Measurements from ENCODE around the gene TBC1D10B. TPM values are rescaled to one million over a fixed set of nuclear protein-coding genes. Genes with fewer than 3 reads are reported as not detected.

TBC1D10B gene
- total RNA-seq, 1 experiment from 2014 or later: 31.2 TPM

GRCh38 chr16:30357085-30357714 lies 13.1 kb downstream of the TBC1D10B start:
- DNase-seq: no peak
- Histone ChIP-seq H3K4me3 (ENCODE audit: low read length) (peak overlapping the region; percentile 98; the same call in 1 of the 2 replicates), H3K9me3 (ENCODE audit: low read length) (no peaks in the 10 kb centered on the region), H2AFZ (ENCODE audit: low read length) (no peak overlapping the region), H3K79me2 (ENCODE audit: low read length) (peaks cover 38% of the 10 kb centered on the region), H4K20me1 (ENCODE audit: insufficient read depth, low read depth, low read length) (no peaks in the 10 kb centered on the region), H3K27me3 (ENCODE audit: low read length) (no peaks in the 10 kb centered on the region), H3K9me2 (replicated peaks; ENCODE audit: insufficient read depth, low read length) (no peaks in the 10 kb centered on the region), H3K4me2 (ENCODE audit: low read depth, low read length, poor library complexity, severe bottlenecking) (peak overlapping the region; percentile 93), H3K36me3 (ENCODE audit: insufficient read depth, low read length) (peaks cover 6% of the 10 kb centered on the region; the same call in 1 of the 2 replicates), H3K4me1 (ENCODE audit: low read length) (peaks cover 47% of the 10 kb centered on the region), H3K9ac (ENCODE audit: low read length) (peak overlapping the region; percentile 77), H3K27ac (ENCODE audit: low read length) (peak overlapping the region; percentile 59)

DNA sequence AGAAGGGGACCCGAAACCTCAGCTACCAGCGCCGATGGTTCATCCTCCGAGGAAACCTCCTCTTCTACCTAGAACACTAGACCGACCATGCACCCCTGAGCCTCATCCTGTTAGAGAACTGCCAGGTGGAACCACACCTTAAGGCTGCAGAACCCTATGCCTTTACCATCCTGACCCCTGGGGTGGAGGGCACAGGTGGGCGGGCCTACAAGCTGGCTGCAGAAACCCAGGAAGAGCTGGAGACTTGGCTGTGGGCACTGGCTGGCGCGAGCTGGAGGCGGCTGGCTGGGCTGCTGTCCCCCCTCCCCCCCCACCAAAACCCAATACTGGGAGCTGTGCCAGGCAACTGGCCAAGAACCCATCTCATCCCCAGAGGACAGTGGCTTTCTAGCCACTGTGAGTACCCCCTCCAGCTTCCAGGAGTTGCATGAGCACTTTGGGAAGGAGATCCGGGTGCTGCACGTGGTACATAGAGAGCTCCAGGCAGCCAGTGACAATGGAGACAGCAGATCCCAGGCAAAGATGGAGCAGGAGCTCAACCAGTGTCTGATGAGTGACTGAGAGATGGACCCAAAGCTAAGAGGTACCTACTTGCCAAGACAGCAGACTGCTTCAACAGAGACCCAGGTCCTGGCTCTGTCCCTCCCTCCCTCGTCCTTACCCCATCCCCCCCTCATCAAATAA lies 13.8 kb downstream of the TBC1D10B start:
- H3K9me3 ChIP-seq (ENCODE audit: low read length): no peaks in the 10 kb centered on the region
- DNase-seq: no peak
- H3K9me2 ChIP-seq (replicated peaks; ENCODE audit: insufficient read depth, low read length): no peaks in the 10 kb centered on the region
- H3K4me1 ChIP-seq (ENCODE audit: low read length): peaks cover 54% of the 10 kb centered on the region
- peaks cover 42% of the 10 kb centered on the region for H3K79me2 ChIP-seq (ENCODE audit: low read length)
- H2AFZ ChIP-seq (ENCODE audit: low read length): no peak overlapping the region
- H3K27ac ChIP-seq (ENCODE audit: low read length): peak overlapping the region; percentile 59
- no peaks in the 10 kb centered on the region for H4K20me1 ChIP-seq (ENCODE audit: insufficient read depth, low read depth, low read length)
- no peaks in the 10 kb centered on the region for H3K27me3 ChIP-seq (ENCODE audit: low read length)
- H3K4me3 ChIP-seq (ENCODE audit: low read length): peak overlapping the region; percentile 98; the same call in 1 of the 2 replicates
- peak overlapping the region; percentile 93 for H3K4me2 ChIP-seq (ENCODE audit: low read depth, low read length, poor library complexity, severe bottlenecking)
- peaks cover 5% of the 10 kb centered on the region; the same call in 1 of the 2 replicates for H3K36me3 ChIP-seq (ENCODE audit: insufficient read depth, low read length)
- peak overlapping the region; percentile 77 for H3K9ac ChIP-seq (ENCODE audit: low read length)

DNA sequence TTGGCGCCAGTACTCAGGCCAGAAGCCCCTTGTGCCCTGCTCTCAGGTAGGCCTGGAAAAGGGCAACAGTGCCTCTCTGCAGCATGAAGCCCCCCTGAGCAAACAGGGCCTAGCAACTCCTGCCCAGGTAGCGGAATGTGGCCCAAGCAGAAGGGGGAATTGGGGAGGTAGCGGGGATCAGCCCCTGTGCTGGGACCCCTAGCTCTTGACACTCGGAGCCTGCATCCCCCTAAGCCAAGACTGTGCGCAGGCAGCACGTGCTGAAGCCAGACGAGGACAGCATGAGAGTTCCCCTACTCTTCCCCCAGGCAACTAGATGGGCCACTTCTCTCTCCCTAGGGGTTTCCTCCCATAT lies 14.4 kb downstream of the TBC1D10B start:
- no peaks in the 10 kb centered on the region for H4K20me1 ChIP-seq (ENCODE audit: insufficient read depth, low read depth, low read length)
- H3K9me3 ChIP-seq (ENCODE audit: low read length): no peaks in the 10 kb centered on the region
- peak overlapping the region; percentile 59 for H3K27ac ChIP-seq (ENCODE audit: low read length)
- peaks cover 5% of the 10 kb centered on the region; the same call in 1 of the 2 replicates for H3K36me3 ChIP-seq (ENCODE audit: insufficient read depth, low read length)
- H3K4me2 ChIP-seq (ENCODE audit: low read depth, low read length, poor library complexity, severe bottlenecking): peak overlapping the region; percentile 93
- peaks cover 60% of the 10 kb centered on the region for H3K4me1 ChIP-seq (ENCODE audit: low read length)
- no peak overlapping the region for H2AFZ ChIP-seq (ENCODE audit: low read length)
- no peaks in the 10 kb centered on the region for H3K27me3 ChIP-seq (ENCODE audit: low read length)
- H3K4me3 ChIP-seq (ENCODE audit: low read length): peak overlapping the region; percentile 98
- peak overlapping the region; percentile 77 for H3K9ac ChIP-seq (ENCODE audit: low read length)
- no peaks in the 10 kb centered on the region for H3K9me2 ChIP-seq (replicated peaks; ENCODE audit: insufficient read depth, low read length)
- H3K79me2 ChIP-seq (ENCODE audit: low read length): peaks cover 39% of the 10 kb centered on the region
- no peak for DNase-seq

- Histone ChIP-seq H3K27me3 (ENCODE audit: low read length) (no peaks in the 10 kb centered on the region), H2AFZ (ENCODE audit: low read length) (peak within 1 kb of the TSS; percentile 41; the same call in 1 of the 2 replicates)
Measured at GRCh38 chr16:30355144-30355953, 14.9 kb downstream of the TBC1D10B start, which contains the start of gene CD2BP2. CD2BP2 (minus strand) TSS chr16:30355308; CDS start chr16:30354681, 627 bp downstream.

DNA sequence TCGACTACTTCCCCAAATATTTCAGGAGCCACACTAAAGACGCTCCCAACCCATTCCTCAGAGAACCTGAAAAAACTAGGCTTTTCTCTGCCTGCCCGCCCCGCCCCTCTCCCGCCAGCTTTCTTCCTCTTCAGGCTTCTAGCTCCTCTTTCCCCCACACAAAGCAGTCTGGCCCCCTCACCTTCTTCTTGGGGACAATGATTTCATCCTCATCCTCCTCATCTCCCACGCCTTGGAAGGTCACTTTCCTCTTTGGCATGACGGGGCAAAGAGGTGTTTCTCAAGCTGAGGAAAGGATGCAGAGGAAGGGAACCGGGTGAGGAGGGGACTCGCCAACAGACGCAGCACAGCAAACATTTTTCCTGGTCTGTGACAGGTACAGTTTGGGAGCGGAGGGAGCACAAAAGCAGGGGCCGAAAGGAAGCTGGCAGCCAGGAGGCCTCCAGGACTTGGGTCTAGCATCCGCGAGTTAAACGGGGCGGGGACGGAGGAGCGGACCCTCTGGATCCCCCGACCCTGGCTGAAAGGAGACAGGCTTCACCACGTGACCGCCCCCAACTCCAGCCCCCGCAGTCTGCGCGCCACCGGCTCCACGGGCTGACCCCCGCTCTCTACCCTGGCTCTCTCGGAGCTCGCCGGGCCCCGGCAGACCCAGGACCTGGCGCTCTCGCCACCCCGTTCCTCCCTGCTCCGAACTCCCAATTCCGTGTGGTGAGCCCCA lies 15.7 kb downstream of the TBC1D10B start:
- H3K79me2 ChIP-seq (ENCODE audit: low read length): peaks cover 31% of the 10 kb centered on the region

More at GRCh38 chr16:30355144-30355953, 14.9 kb downstream of the TBC1D10B start, which contains the start of gene CD2BP2:
- peaks cover 5% of the 10 kb centered on the region; the same call in 1 of the 2 replicates for H3K36me3 ChIP-seq (ENCODE audit: insufficient read depth, low read length)
- no peaks in the 10 kb centered on the region for H3K9me3 ChIP-seq (ENCODE audit: low read length)
- H4K20me1 ChIP-seq (ENCODE audit: insufficient read depth, low read depth, low read length): no peaks in the 10 kb centered on the region
- H3K4me1 ChIP-seq (ENCODE audit: low read length): peaks cover 65% of the 10 kb centered on the region
- peaks cover 35% of the 10 kb centered on the region for H3K79me2 ChIP-seq (ENCODE audit: low read length)
- peak within 1 kb of the TSS; percentile 98 for H3K4me3 ChIP-seq (ENCODE audit: low read length)
- peak within 1 kb of the TSS; percentile 93 for H3K4me2 ChIP-seq (ENCODE audit: low read depth, low read length, poor library complexity, severe bottlenecking)
- peak; percentile 98 for DNase-seq
- H3K9me2 ChIP-seq (replicated peaks; ENCODE audit: insufficient read depth, low read length): no peaks in the 10 kb centered on the region
- H3K9ac ChIP-seq (ENCODE audit: low read length): peak within 1 kb of the TSS; percentile 96
- H3K27ac ChIP-seq (ENCODE audit: low read length): peak within 1 kb of the TSS; percentile 83

DNA sequence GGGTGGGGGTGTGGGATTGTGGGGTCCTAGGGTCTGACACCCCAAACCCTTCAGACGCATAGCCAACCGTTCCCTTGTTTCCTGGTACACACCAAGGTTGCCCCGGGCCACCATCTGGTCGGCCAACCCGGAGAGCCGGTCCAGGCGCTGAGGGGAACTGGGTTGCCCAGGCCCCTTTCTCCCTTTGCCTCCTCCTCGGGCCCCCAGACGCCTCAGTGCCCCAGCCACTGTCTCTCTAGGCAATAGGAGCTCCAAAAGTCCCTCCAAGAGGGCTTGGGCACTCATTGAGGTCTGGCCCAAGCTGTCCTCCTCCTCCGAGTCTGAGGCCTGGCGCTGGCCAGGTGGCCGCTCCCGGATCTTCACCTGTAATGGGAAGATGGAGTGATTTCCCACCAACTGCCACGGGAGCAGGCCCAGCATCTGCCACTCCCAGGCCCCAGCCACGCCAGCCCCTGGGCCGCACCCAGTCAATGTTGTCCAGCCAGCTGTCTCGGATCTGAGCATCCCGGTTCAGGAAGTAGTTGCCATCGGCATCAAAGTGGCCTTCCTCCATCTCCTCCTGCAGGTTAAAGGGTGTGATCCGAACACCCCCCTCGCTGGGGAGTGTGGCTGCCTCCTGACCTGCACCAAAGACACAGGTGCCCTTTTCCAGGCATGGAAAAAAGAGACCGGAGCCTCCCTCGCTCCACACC lies 16.7 kb downstream of the TBC1D10B start:
- H3K4me3 ChIP-seq (ENCODE audit: low read length): peak overlapping the region; percentile 98
- peak overlapping the region; percentile 96 for H3K9ac ChIP-seq (ENCODE audit: low read length)
- peaks cover 5% of the 10 kb centered on the region; the same call in 1 of the 2 replicates for H3K36me3 ChIP-seq (ENCODE audit: insufficient read depth, low read length)
- H4K20me1 ChIP-seq (ENCODE audit: insufficient read depth, low read depth, low read length): no peaks in the 10 kb centered on the region
- H3K4me2 ChIP-seq (ENCODE audit: low read depth, low read length, poor library complexity, severe bottlenecking): peak overlapping the region; percentile 93
- H3K9me3 ChIP-seq (ENCODE audit: low read length): no peaks in the 10 kb centered on the region
- peak overlapping the region; percentile 83 for H3K27ac ChIP-seq (ENCODE audit: low read length)
- H3K4me1 ChIP-seq (ENCODE audit: low read length): peaks cover 83% of the 10 kb centered on the region
- H2AFZ ChIP-seq (ENCODE audit: low read length): no peak overlapping the region
- H3K27me3 ChIP-seq (ENCODE audit: low read length): no peaks in the 10 kb centered on the region
- no peaks in the 10 kb centered on the region for H3K9me2 ChIP-seq (replicated peaks; ENCODE audit: insufficient read depth, low read length)
- peak; percentile 33 for DNase-seq
- peaks cover 34% of the 10 kb centered on the region for H3K79me2 ChIP-seq (ENCODE audit: low read length)

More for the DNA sequence above, 15.7 kb downstream of the TBC1D10B start:
- peak overlapping the region; percentile 96 for H3K9ac ChIP-seq (ENCODE audit: low read length)
- DNase-seq: peak; percentile 58
- H3K36me3 ChIP-seq (ENCODE audit: insufficient read depth, low read length): peaks cover 5% of the 10 kb centered on the region; the same call in 1 of the 2 replicates
- H3K4me1 ChIP-seq (ENCODE audit: low read length): peaks cover 73% of the 10 kb centered on the region
- peak overlapping the region; percentile 93 for H3K4me2 ChIP-seq (ENCODE audit: low read depth, low read length, poor library complexity, severe bottlenecking)
- no peaks in the 10 kb centered on the region for H3K9me2 ChIP-seq (replicated peaks; ENCODE audit: insufficient read depth, low read length)
- no peaks in the 10 kb centered on the region for H3K27me3 ChIP-seq (ENCODE audit: low read length)
- H2AFZ ChIP-seq (ENCODE audit: low read length): no peak overlapping the region; the same call in 1 of the 2 replicates
- no peaks in the 10 kb centered on the region for H3K9me3 ChIP-seq (ENCODE audit: low read length)
- H3K27ac ChIP-seq (ENCODE audit: low read length): peak overlapping the region; percentile 83
- no peaks in the 10 kb centered on the region for H4K20me1 ChIP-seq (ENCODE audit: insufficient read depth, low read depth, low read length)
- peak overlapping the region; percentile 98 for H3K4me3 ChIP-seq (ENCODE audit: low read length)

Data from Karpas-422 (cell line).